HEK293T (cell line): ENCODE data around the gene PRDM15.

Source experiments
- ARNT ChIP-seq: fragments of 450-650 bp; IDR thresholded peaks from 2 replicates; pipeline ENCODE4 v1.6.1; 2017; ENCODE audit warnings: mild to moderate bottlenecking
- CTBP1 ChIP-seq: fragments of 450-650 bp; IDR thresholded peaks from 2 replicates; pipeline ENCODE4 v1.6.1; 2016; ENCODE audit warnings: borderline replicate concordance
- ELF4 ChIP-seq: fragments of 450-650 bp; IDR thresholded peaks from 2 replicates; pipeline ENCODE4 v1.6.1; 2017; ENCODE audit warnings: antibody characterized with exemption
- FOXK2 ChIP-seq: fragments of 450-650 bp; IDR thresholded peaks from 2 replicates; pipeline ENCODE4 v1.6.1; 2016; ENCODE audit warnings: mild to moderate bottlenecking
- FOXM1 ChIP-seq: fragments of 450-650 bp; IDR thresholded peaks from 2 replicates; pipeline ENCODE4 v1.6.1; 2017; ENCODE audit warnings: mild to moderate bottlenecking, borderline replicate concordance
- HDGF ChIP-seq: fragments of 450-650 bp; IDR thresholded peaks from 2 replicates; pipeline ENCODE4 v1.6.1; 2017; ENCODE audit warnings: antibody characterized with exemption, borderline replicate concordance
- L3MBTL2 ChIP-seq: fragments of 450-650 bp; conservative IDR thresholded peaks from 2 replicates; pipeline ENCODE4 v1.6.1; 2016; ENCODE audit warnings: mild to moderate bottlenecking
- SP1 ChIP-seq: fragments of 450-650 bp; IDR thresholded peaks from 2 replicates; pipeline ENCODE4 v1.6.1; 2017
- ZNF384 ChIP-seq: fragments of 450-650 bp; IDR thresholded peaks from 2 replicates; pipeline ENCODE4 v1.6.1; 2016

GRCh38 chr21:41758550-41758949 lies 120.6 kb downstream of the PRDM15 start:
- no peak for TF ChIP-seq L3MBTL2
- no peak for TF ChIP-seq SP1
- TF ChIP-seq FOXM1 = no peak
- TF ChIP-seq ZNF384 = no peak
- no peak for TF ChIP-seq HDGF
- no peak for TF ChIP-seq CTBP1
- no peak for TF ChIP-seq FOXK2
- TF ChIP-seq ARNT = no peak
- TF ChIP-seq ELF4 = no peak
